SK-N-MC (cell line): ENCODE results near the gene ZNF530.

Experiments
- EZH2 ChIP-seq: fragments of 200-600 bp; sonication (generic); IDR thresholded peaks from one replicate; pipeline ENCODE4 v1.6.1; 2017; ENCODE audit warnings: antibody characterized with exemption
- POLR2AphosphoS5 ChIP-seq: IDR thresholded peaks from 2 replicates; pipeline ENCODE4 v1.6.1; 2012; ENCODE audit warnings: mild to moderate bottlenecking, low read depth, low read length, borderline replicate concordance

DNA sequence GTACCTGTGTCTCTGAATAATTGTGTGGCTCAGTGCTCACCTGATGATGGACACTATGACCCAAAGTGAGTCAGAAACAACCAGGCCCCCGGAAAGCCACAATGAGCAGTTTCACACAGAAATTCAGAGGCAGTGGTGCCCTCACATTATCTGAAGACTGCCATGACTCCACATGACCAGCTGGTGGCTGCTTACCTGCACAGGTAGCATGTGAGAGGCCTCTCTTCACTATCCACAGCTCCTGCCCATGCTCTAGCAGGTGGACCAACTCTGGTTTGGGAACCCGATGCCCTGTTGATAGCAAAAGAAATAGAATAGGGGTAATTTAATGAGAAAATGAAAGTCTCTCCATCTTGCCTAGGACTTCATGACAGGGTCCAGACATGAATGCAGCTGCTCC lies 47.3 kb upstream of the ZNF530 start:
- TF ChIP-seq POLR2AphosphoS5 (no peak), EZH2 (no peak)
